GM23338 (cell line): Measurements from ENCODE around the gene ZHX3. TPM values are rescaled to one million over a fixed set of nuclear protein-coding genes. Genes with fewer than 3 reads are reported as not detected.

Experiments used
- CREB1 ChIP-seq: fragments of 250-450 bp; sonication (Bioruptor Pico); IDR thresholded peaks from 2 replicates; pipeline ENCODE4 v1.5.0; 2020; ENCODE audit warnings: low read depth, mild to moderate bottlenecking, moderate library complexity
- ETS1 ChIP-seq: IDR thresholded peaks from 2 replicates; pipeline ENCODE4 v1.6.1; 2016; ENCODE audit warnings: antibody characterized with exemption
- EZH2 ChIP-seq: fragments of 200-600 bp; sonication (generic); IDR thresholded peaks from one replicate; pipeline ENCODE4 v1.8.0; 2017; ENCODE audit warnings: antibody characterized with exemption, mild to moderate bottlenecking, low read depth; ENCODE audit not compliant: unreplicated experiment
- EZH2phosphoT487 ChIP-seq: fragments of 200-600 bp; sonication (generic); IDR thresholded peaks from one replicate; pipeline ENCODE4 v1.8.1; 2018; ENCODE audit warnings: antibody characterized with exemption; ENCODE audit not compliant: unreplicated experiment
- NANOG ChIP-seq: IDR thresholded peaks from 2 replicates; pipeline ENCODE4 v1.6.1; 2016; ENCODE audit warnings: antibody characterized with exemption, borderline replicate concordance
- REST ChIP-seq: IDR thresholded peaks from one replicate; pipeline ENCODE4 v1.6.1; 2018; ENCODE audit warnings: antibody characterized with exemption; ENCODE audit not compliant: unreplicated experiment
- STAT1 ChIP-seq: IDR thresholded peaks from one replicate; pipeline ENCODE4 v1.6.1; 2016; ENCODE audit warnings: antibody characterized with exemption; ENCODE audit not compliant: unreplicated experiment
- ZNF114 ChIP-seq: fragments of 250-450 bp; sonication (Bioruptor Pico); IDR thresholded peaks from 2 replicates; pipeline ENCODE4 v1.5.0; 2020; ENCODE audit warnings: mild to moderate bottlenecking, moderate library complexity
- ZNF331 ChIP-seq: fragments of 250-450 bp; sonication (Bioruptor Pico); IDR thresholded peaks from 2 replicates; pipeline ENCODE4 v1.5.0; 2020; ENCODE audit warnings: low read depth, mild to moderate bottlenecking, moderate library complexity
- polyA plus RNA-seq: library from polyadenylated mRNA; unstranded; fragments of >200 nt; fragmentation: Nextera tagmentation; extraction: Ambion mirVana; gene quantifications from 2 replicates; pipeline ENCODE4 v1.2.1, GENCODE V29; 2016
- total RNA-seq: library from RNA; depleted of rRNA; stranded (reverse); fragments of >200 nt; shearing (Covaris generic); gene quantifications from 2 replicates; pipeline ENCODE4 v1.2.3, GENCODE V29; 2014
- TF ChIP-seq, protein P1 (sequence below): fragments of 250-450 bp; sonication (Bioruptor Pico); IDR thresholded peaks from 2 replicates; pipeline ENCODE4 v1.5.0; 2020; ENCODE audit warnings: mild to moderate bottlenecking, moderate library complexity

ZHX3 gene
- total and polyA plus RNA-seq, 2 experiments from 2014 or later = 1.7 to 2.8 TPM

- TF ChIP-seq, protein P1, sequence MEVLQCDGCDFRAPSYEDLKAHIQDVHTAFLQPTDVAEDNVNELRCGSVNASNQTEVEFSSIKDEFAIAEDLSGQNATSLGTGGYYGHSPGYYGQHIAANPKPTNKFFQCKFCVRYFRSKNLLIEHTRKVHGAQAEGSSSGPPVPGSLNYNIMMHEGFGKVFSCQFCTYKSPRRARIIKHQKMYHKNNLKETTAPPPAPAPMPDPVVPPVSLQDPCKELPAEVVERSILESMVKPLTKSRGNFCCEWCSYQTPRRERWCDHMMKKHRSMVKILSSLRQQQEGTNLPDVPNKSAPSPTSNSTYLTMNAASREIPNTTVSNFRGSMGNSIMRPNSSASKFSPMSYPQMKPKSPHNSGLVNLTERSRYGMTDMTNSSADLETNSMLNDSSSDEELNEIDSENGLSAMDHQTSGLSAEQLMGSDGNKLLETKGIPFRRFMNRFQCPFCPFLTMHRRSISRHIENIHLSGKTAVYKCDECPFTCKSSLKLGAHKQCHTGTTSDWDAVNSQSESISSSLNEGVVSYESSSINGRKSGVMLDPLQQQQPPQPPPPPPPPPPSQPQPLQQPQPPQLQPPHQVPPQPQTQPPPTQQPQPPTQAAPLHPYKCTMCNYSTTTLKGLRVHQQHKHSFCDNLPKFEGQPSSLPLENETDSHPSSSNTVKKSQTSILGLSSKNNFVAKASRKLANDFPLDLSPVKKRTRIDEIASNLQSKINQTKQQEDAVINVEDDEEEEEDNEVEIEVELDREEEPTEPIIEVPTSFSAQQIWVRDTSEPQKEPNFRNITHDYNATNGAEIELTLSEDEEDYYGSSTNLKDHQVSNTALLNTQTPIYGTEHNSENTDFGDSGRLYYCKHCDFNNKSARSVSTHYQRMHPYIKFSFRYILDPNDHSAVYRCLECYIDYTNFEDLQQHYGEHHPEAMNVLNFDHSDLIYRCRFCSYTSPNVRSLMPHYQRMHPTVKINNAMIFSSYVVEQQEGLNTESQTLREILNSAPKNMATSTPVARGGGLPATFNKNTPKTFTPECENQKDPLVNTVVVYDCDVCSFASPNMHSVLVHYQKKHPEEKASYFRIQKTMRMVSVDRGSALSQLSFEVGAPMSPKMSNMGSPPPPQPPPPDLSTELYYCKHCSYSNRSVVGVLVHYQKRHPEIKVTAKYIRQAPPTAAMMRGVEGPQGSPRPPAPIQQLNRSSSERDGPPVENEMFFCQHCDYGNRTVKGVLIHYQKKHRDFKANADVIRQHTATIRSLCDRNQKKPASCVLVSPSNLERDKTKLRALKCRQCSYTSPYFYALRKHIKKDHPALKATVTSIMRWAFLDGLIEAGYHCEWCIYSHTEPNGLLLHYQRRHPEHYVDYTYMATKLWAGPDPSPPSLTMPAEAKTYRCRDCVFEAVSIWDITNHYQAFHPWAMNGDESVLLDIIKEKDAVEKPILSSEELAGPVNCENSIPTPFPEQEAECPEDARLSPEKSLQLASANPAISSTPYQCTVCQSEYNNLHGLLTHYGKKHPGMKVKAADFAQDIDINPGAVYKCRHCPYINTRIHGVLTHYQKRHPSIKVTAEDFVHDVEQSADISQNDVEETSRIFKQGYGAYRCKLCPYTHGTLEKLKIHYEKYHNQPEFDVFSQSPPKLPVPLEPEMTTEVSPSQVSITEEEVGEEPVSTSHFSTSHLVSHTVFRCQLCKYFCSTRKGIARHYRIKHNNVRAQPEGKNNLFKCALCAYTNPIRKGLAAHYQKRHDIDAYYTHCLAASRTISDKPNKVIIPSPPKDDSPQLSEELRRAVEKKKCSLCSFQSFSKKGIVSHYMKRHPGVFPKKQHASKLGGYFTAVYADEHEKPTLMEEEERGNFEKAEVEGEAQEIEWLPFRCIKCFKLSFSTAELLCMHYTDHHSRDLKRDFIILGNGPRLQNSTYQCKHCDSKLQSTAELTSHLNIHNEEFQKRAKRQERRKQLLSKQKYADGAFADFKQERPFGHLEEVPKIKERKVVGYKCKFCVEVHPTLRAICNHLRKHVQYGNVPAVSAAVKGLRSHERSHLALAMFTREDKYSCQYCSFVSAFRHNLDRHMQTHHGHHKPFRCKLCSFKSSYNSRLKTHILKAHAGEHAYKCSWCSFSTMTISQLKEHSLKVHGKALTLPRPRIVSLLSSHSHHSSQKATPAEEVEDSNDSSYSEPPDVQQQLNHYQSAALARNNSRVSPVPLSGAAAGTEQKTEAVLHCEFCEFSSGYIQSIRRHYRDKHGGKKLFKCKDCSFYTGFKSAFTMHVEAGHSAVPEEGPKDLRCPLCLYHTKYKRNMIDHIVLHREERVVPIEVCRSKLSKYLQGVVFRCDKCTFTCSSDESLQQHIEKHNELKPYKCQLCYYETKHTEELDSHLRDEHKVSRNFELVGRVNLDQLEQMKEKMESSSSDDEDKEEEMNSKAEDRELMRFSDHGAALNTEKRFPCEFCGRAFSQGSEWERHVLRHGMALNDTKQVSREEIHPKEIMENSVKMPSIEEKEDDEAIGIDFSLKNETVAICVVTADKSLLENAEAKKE (CRISPR knock-in tag) = no peak
- TF ChIP-seq CREB1 (CRISPR knock-in tag) = no peak
- TF ChIP-seq EZH2 = no peak
- no peak for TF ChIP-seq ETS1
- TF ChIP-seq ZNF114 (CRISPR knock-in tag) = no peak
- TF ChIP-seq STAT1 = no peak
- TF ChIP-seq ZNF331 (CRISPR knock-in tag) = no peak
- no peak for TF ChIP-seq NANOG
- no peak for TF ChIP-seq EZH2phosphoT487
- no peak for TF ChIP-seq REST
Observed at GRCh38 chr20:41175727-41176330, 141.7 kb downstream of the ZHX3 start (continued).
